ENCODE data around the gene TECR.
"Not testable (repeated sequence)": the region's sequence is repeated elsewhere in the genome, so short reads cannot be mapped to it uniquely, and the experiment has no call there.

Gene TECR

DNA sequence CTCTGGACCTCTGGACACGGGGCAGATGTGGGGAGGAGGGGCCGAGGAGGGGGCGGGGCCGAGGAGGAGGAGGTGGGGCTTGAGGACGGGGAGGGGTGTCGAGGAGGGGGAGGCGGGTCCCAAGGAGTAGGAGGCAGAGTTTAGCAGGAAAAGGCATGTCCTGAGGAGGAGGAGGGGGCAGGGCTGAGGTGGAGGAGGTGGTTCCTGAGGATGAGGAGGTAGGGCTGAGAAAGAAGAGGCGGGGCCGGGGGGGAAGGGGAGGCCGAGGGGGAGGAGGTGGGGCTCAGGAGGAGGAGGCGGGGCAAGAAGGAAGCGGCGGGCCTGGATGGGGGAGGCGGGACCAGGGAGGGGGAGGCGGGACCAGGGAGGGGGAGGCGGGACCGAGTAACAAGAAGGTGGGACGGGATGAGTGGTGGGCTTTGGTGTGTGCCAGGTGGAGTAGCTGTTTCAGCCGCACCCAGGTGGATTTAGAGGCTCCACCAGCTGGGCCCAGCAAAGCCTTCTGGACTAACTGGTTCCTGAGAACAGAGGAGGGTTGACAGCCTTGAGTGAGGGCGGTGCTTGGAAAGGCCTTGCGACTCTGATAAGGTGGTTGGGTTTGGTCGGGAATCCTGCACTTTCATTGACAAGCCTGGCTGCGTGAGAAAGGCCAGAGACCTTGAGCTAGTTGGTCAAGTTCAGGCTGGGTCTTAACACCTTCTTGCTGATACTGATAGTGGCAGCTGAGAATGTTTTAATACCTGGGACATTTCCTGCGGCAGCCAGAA, 7.7 kb downstream of the TECR start:
- no peaks in the 10 kb centered on the region for H3K9me2 ChIP-seq (replicated peaks; ENCODE audit: insufficient read depth, low read length)
- H4K20me1 ChIP-seq (ENCODE audit: low read depth, low read length) = no peaks in the 10 kb centered on the region
- H3K4me2 ChIP-seq (ENCODE audit: low read depth, low read length, poor library complexity, severe bottlenecking) = no peak overlapping the region
- peaks cover 6% of the 10 kb centered on the region; the same call in 1 of the 2 replicates for H3F3A ChIP-seq (ENCODE audit: insufficient read depth)
- no peak overlapping the region for H3K27ac ChIP-seq (ENCODE audit: low read depth, low read length)
- no peaks in the 10 kb centered on the region for H3K27me3 ChIP-seq (ENCODE audit: low read length)
- TF ChIP-seq, protein P1, sequence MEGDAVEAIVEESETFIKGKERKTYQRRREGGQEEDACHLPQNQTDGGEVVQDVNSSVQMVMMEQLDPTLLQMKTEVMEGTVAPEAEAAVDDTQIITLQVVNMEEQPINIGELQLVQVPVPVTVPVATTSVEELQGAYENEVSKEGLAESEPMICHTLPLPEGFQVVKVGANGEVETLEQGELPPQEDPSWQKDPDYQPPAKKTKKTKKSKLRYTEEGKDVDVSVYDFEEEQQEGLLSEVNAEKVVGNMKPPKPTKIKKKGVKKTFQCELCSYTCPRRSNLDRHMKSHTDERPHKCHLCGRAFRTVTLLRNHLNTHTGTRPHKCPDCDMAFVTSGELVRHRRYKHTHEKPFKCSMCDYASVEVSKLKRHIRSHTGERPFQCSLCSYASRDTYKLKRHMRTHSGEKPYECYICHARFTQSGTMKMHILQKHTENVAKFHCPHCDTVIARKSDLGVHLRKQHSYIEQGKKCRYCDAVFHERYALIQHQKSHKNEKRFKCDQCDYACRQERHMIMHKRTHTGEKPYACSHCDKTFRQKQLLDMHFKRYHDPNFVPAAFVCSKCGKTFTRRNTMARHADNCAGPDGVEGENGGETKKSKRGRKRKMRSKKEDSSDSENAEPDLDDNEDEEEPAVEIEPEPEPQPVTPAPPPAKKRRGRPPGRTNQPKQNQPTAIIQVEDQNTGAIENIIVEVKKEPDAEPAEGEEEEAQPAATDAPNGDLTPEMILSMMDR (IDR thresholded peaks at IDR 0.05; ENCODE audit: insufficient read depth, low read length, poor library complexity, severe bottlenecking) = no peak
- no peak for TF ChIP-seq EZH2phosphoT487 (conservative IDR thresholded peaks at IDR 0.05; ENCODE audit: low read length)
- no peaks in the 10 kb centered on the region for H3K36me3 ChIP-seq (ENCODE audit: low read length)
- H3K4me3 ChIP-seq (ENCODE audit: insufficient read depth, low read length, poor library complexity, severe bottlenecking) = no peak overlapping the region
- H3K9ac ChIP-seq (ENCODE audit: low read length) = no peak overlapping the region
- H3K9me3 ChIP-seq (ENCODE audit: insufficient read depth, low read length) = no peaks in the 10 kb centered on the region
- peaks cover 75% of the 10 kb centered on the region for H3K79me2 ChIP-seq (ENCODE audit: insufficient read depth, low read length)
- no peak overlapping the region for H2AFZ ChIP-seq (ENCODE audit: low read depth, low read length, severe bottlenecking)

DNA sequence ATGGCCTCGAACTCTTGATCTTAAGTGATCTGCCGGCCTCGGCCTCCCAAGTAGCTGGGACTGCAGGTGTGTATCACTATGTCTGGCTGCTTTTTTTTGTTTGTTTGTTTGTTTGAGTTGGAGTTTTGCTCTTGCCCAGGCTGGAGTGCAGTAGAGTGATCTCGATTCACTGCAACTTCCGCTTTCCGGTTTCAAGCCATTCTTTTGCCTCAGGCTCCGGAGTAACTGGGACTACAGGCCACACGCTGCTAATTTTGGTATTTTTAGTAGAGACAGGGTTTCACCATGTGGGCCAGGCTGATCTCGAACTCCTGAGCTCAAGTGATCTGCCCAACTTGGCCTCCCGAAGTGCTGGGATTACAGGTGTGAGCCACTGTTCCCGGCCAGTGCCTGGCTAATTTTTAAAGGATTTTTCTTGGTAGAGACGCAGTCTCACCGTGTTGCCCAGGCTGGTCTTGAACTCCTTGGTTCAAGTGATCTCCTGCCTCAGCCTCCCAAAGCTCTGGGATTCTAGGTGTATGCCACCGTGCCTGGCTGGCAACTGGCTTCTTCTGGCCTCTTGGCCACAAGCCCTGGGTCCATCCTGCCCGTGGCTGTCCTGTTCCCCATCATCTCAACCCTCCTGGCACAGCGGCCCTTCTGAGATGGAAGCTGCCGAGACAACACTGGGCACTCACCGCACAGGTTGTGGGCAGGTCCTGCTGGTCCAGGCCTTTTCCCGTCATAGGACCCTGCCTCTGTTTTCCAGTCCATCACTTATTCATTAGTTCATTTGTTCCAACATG, 11.5 kb downstream of the TECR start:
- Histone ChIP-seq H3K4me3 (ENCODE audit: insufficient read depth, low read length, poor library complexity, severe bottlenecking) (no peak overlapping the region), H3K9me3 (ENCODE audit: insufficient read depth, low read length) (no peaks in the 10 kb centered on the region), H3K4me2 (ENCODE audit: low read depth, low read length, poor library complexity, severe bottlenecking) (no peak overlapping the region)

DNA sequence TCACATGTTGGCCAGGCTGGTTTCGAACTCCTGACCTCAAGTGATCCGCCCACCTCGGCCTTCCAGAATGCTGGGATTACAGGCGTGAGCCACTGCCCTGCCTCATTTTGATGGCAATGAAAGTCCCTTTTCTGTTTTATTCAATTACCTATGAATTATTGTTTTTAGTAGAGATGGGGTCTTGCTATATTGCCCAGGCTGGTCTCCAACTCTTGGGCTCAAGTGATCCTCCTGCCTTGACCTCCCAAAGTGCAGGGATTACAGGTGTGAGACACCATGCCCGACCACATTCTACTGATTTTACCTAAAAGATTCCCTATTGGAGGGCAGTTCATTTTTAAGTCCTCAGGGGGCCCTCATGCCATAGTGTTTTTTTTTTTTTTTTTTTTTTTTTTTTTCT, 12.6 kb downstream of the TECR start:
- H2AFZ ChIP-seq (ENCODE audit: low read depth, low read length, severe bottlenecking); H3K9me3 ChIP-seq (ENCODE audit: insufficient read depth, low read length); H3K36me3 ChIP-seq (ENCODE audit: low read length); H3K9ac ChIP-seq (ENCODE audit: low read length); H4K20me1 ChIP-seq (ENCODE audit: low read depth, low read length); H3K9me2 ChIP-seq (replicated peaks; ENCODE audit: insufficient read depth, low read length); H3K4me2 ChIP-seq (ENCODE audit: low read depth, low read length, poor library complexity, severe bottlenecking); H3K27me3 ChIP-seq (ENCODE audit: low read length); H3K4me3 ChIP-seq (ENCODE audit: insufficient read depth, low read length, poor library complexity, severe bottlenecking); H3K27ac ChIP-seq (ENCODE audit: low read depth, low read length); H3F3A ChIP-seq (ENCODE audit: insufficient read depth): not testable (repeated sequence)
- H3K79me2 ChIP-seq (ENCODE audit: insufficient read depth, low read length) = peaks cover 67% of the 10 kb centered on the region

More for the DNA sequence above, 11.5 kb downstream of the TECR start:
- no peak overlapping the region for H3K9ac ChIP-seq (ENCODE audit: low read length)
- TF ChIP-seq, protein P1 (IDR thresholded peaks at IDR 0.05; ENCODE audit: insufficient read depth, low read length, poor library complexity, severe bottlenecking) = no peak
- H2AFZ ChIP-seq (ENCODE audit: low read depth, low read length, severe bottlenecking) = no peak overlapping the region
- H3K9me2 ChIP-seq (replicated peaks; ENCODE audit: insufficient read depth, low read length) = no peaks in the 10 kb centered on the region
- H3F3A ChIP-seq (ENCODE audit: insufficient read depth) = 0 out of 2 replicates have a peak, but pooled peaks cover 1% of the 10 kb centered on the region
- no peaks in the 10 kb centered on the region for H3K27me3 ChIP-seq (ENCODE audit: low read length)
- peaks cover 72% of the 10 kb centered on the region for H3K79me2 ChIP-seq (ENCODE audit: insufficient read depth, low read length)
- H4K20me1 ChIP-seq (ENCODE audit: low read depth, low read length) = no peaks in the 10 kb centered on the region
- no peak overlapping the region for H3K27ac ChIP-seq (ENCODE audit: low read depth, low read length)
- no peaks in the 10 kb centered on the region for H3K36me3 ChIP-seq (ENCODE audit: low read length)
